Uterus (tissue), 4 donors: ENCODE results near the gene SRC. TPM values are rescaled to one million over a fixed set of nuclear protein-coding genes. Genes with fewer than 3 reads are reported as not detected.

ENCODE experiments used
- DNase-seq, 2 donors: peaks; one replicate each; pipeline ENCODE4 v3.0.0-alpha.2; 2019 to 2020
- H3K27ac ChIP-seq, 2 donors: fragments of 200-600 bp; sonication (generic); 1 replicate in 1 of 2; 2 replicates in 1 of 2; pipeline ENCODE4 v1.5.1; 2016 to 2018
- H3K27me3 ChIP-seq, 2 donors: fragments of 200-600 bp; sonication (generic); one replicate each; pipeline ENCODE4 v1.5.1; 2018 to 2019; ENCODE audit warnings: control low read depth in 1 of 2
- H3K36me3 ChIP-seq, 2 donors: fragments of 200-600 bp; sonication (generic); one replicate each; pipeline ENCODE4 v1.5.1; 2019; ENCODE audit warnings: control low read depth in 1 of 2
- H3K4me1 ChIP-seq, 2 donors: fragments of 200-600 bp; sonication (generic); one replicate each; pipeline ENCODE4 v1.5.1; 2018 to 2019; ENCODE audit warnings: control low read depth in 1 of 2
- H3K4me3 ChIP-seq, 2 donors: fragments of 200-600 bp; sonication (generic); 1 replicate in 1 of 2; 2 replicates in 1 of 2; pipeline ENCODE4 v1.5.1; 2018 to 2019; ENCODE audit warnings: mild to moderate bottlenecking in 1 of 2
- H3K9me3 ChIP-seq, 2 donors: fragments of 200-600 bp; sonication (generic); one replicate each; pipeline ENCODE4 v1.5.1; 2019; ENCODE audit warnings: control low read depth in 1 of 2
- POLR2A ChIP-seq, 2 donors: fragments of 450-650 bp; IDR thresholded peaks; one replicate each; pipeline ENCODE4 v1.6.1; 2016; ENCODE audit warnings: antibody characterized with exemption in 2 of 2, mild to moderate bottlenecking in 1 of 2, moderate library complexity in 1 of 2
- intact Hi-C: fragments of 100-400 bp; cut with DNase I; formaldehyde crosslinking; loops from one replicate; pipeline ENCODE4 v1.15.1; 2023; ENCODE audit warnings: low total_unique reads
- total RNA-seq, 4 donors: library from RNA; depleted of rRNA in 3 of 4; stranded (reverse); fragments of >200 nt in 3 of 4; gene quantifications; one replicate each; pipeline versions ENCODE4 v1.1.0 to v1.2.4, GENCODE V29; 2014 to 2023
- TF ChIP-seq, protein P1 (sequence below), 4 experiments: fragments of 200-600 bp in 2 of 4; fragments of 450-650 bp in 2 of 4; sonication (generic) in 2 of 4; IDR thresholded peaks; one replicate each; pipeline ENCODE4 v1.5.1; 2016 to 2019; ENCODE audit warnings: antibody characterized with exemption in 4 of 4, mild to moderate bottlenecking in 2 of 4, moderate library complexity in 1 of 4
- donor health status: DM: yes; HTN: yes; CAD: no.

SRC gene
- total RNA-seq, 4 donors from 2014 or later, result 25.0 to 110 (median 34.1) TPM

DNA sequence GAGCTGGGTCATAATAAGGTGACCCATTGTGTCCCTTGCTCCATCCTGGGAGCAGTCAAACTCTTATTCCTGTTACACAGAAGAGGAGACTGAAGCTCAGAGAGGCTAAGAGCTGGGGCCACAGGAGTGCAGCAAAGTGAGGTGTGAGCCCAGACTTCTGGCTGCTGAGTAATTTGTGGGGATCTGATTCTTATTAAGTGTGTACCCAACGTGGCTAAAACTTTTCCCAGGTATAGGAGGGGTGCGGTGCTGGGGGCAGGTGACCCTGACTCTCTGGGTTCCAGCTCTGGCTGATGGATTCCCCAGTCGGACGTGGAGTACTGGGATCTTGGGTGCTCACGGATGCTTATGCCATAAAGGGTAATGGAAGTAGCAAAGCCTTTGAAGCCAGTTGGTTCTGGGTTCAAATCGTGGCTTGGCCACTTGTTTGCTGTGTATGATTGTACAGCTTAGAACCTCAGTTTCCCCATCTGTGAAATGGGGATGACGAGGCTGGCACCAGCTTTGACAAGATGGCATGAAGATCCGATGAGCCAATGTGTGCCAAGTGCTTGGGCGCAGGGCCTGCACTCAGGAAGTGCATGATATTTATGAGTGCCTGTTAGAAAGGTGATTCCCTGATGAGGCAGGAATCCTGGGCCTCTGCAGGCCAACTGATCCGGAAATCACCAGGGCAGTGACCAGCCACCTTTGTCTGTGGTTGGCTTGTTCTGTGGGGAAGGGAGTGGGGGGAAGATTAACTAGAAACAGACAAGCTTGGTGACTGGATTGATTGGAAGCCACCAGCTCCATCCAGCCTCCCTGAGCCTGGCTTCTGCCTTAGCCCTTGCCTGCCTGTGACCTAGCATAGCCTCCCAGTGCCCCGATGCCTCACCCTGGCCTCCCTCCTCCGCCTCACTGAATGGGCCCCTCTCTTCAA is 6.0 kb downstream of the SRC start:
- intact Hi-C loops, result no loop called here
- H3K36me3 ChIP-seq, result no peaks in the 10 kb centered on the region
- no peak for DNase-seq
- H3K4me1 ChIP-seq, result no peaks in the 10 kb centered on the region
- no peaks in the 10 kb centered on the region for H3K27me3 ChIP-seq
- H3K27ac ChIP-seq, result no peak overlapping the region
- H3K9me3 ChIP-seq, result no peaks in the 10 kb centered on the region
- no peak overlapping the region for H3K4me3 ChIP-seq
- TF ChIP-seq, protein P1, sequence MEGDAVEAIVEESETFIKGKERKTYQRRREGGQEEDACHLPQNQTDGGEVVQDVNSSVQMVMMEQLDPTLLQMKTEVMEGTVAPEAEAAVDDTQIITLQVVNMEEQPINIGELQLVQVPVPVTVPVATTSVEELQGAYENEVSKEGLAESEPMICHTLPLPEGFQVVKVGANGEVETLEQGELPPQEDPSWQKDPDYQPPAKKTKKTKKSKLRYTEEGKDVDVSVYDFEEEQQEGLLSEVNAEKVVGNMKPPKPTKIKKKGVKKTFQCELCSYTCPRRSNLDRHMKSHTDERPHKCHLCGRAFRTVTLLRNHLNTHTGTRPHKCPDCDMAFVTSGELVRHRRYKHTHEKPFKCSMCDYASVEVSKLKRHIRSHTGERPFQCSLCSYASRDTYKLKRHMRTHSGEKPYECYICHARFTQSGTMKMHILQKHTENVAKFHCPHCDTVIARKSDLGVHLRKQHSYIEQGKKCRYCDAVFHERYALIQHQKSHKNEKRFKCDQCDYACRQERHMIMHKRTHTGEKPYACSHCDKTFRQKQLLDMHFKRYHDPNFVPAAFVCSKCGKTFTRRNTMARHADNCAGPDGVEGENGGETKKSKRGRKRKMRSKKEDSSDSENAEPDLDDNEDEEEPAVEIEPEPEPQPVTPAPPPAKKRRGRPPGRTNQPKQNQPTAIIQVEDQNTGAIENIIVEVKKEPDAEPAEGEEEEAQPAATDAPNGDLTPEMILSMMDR (IDR thresholded peaks at IDR 0.05), result no peak
- no peak for TF ChIP-seq POLR2A (IDR thresholded peaks at IDR 0.05)

DNA sequence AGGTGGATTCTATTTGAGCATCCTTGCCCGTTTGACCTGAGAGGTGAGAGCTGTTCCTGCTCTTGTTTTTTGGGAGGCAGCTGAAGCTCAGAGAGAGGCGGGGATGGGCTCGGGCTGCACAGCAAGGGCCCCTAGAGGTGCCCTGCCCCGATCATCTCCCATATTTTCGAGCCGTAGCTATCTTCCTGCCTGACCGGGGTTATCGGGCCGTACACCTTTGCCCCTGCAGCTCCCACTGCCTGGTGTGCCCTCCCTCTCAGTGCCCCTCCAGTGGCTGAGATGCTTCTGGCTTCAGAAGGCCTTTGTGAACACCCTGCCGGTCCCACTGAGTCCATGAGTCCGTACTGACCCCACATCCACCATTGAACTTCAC is 6.7 kb downstream of the SRC start:
- no peak overlapping the region for H3K27ac ChIP-seq
- no peak for TF ChIP-seq POLR2A (IDR thresholded peaks at IDR 0.05)
- TF ChIP-seq, protein P1 (IDR thresholded peaks at IDR 0.05), result no peak
- no peaks in the 10 kb centered on the region for H3K4me1 ChIP-seq
- H3K9me3 ChIP-seq, result no peaks in the 10 kb centered on the region
- no peaks in the 10 kb centered on the region for H3K36me3 ChIP-seq
- intact Hi-C loops, result no loop called here
- no peak for DNase-seq
- H3K27me3 ChIP-seq, result no peaks in the 10 kb centered on the region
- H3K4me3 ChIP-seq, result no peak overlapping the region

DNA sequence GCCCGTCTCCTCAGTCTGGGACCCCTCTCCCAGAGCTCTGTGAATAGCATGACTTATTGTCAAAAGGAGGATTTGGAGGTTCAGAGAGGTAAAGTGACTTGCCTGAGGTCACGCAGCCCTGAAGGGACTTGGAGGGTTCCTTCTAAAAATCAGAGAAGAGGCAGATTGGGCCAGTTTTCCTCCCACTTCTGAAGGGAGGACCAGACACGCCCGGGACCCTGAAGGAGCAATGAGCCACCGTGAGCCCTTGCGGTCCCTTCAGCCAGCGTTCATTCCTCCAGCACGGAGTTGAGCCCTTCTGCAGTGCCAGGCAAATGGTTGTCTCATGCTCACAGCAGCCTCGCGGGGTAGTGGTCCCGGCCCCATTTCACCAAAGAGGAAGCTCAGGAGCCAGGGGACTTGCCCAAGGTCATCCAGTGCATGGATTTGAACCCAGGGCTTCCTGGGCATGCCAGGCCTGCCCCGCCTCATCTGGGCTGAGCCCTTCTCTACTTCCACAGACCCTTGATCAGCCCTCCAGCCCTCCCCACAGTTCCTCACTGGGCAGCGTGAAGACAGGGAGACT is 7.4 kb downstream of the SRC start:
- H3K4me1 ChIP-seq, result peaks cover 0 to under 1% of the 10 kb centered on the region in 2 donors
- H3K27me3 ChIP-seq, result no peaks in the 10 kb centered on the region
- H3K9me3 ChIP-seq, result no peaks in the 10 kb centered on the region
- DNase-seq, result no peak
- no peaks in the 10 kb centered on the region for H3K36me3 ChIP-seq
- TF ChIP-seq POLR2A (IDR thresholded peaks at IDR 0.05), result no peak
- TF ChIP-seq, protein P1 (IDR thresholded peaks at IDR 0.05), result no peak
- no peak overlapping the region for H3K27ac ChIP-seq
- intact Hi-C loops, result no loop called here
- no peak overlapping the region for H3K4me3 ChIP-seq

DNA sequence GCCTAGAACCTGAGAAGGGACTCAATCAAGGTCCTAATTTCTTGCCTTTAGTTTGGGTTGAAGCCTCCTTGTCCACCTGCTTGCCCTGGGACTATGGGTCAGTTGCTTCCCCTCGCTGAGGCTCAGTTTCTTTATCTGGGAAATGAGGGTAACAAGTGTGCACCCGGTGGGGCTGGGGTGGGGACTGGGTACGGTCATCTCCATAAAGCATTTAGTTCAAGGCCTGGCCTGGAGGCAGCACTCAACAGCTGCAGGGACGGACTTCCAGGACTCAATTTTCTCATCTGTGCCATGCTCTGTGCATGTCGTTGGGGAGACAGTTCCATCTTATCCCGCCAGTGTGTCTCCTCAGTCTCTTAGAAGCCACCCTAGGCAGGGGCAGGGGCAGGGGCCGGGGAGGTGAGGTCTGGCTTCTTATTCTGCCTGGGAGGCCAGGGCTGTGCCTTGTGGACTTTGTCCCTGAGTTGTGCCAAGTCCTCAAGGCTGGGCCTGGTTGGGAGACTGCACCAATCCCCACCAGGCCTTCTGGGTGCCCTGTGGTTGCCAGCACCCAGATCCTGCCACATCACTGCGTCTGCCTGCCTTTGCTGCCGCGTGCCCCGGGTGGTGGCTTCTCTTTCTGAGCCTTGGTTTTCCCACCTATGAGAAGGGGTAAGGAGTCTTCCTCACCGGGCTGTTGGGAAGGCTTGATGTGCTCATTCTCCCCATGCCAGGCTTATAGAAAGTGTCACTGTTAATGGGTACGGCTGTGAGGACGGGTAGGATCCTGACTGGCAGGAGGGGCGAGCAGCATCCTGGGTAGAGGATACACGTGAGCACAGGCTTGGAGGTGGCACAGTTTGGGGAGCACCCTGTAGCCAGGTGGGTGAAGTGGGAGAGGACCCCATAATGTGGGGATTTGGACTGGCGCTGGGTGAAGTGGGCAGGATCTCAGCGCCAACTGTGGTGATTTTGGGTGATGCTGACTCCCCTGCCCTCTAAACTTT is 8.6 kb downstream of the SRC start:
- no peaks in the 10 kb centered on the region for H3K27me3 ChIP-seq
- TF ChIP-seq, protein P1 (IDR thresholded peaks at IDR 0.05), result no peak
- TF ChIP-seq POLR2A (IDR thresholded peaks at IDR 0.05), result no peak
- DNase-seq, result no peak
- peak overlapping the region in 1 of 2 donors; percentile 67 for H3K27ac ChIP-seq
- H3K4me3 ChIP-seq, result no peak overlapping the region
- H3K4me1 ChIP-seq, result peaks cover 0 to 5% of the 10 kb centered on the region in 2 donors
- intact Hi-C loops, result no loop called here
- H3K9me3 ChIP-seq, result no peaks in the 10 kb centered on the region
- no peaks in the 10 kb centered on the region for H3K36me3 ChIP-seq
